Measurements from ENCODE around the gene SHB. TPM values are rescaled to one million over a fixed set of nuclear protein-coding genes. Genes with fewer than 3 reads are reported as not detected.

The SHB gene
- total and polyA plus RNA-seq, 2 experiments from 2014 or later = 20.8 to 48.3 TPM

GRCh38 chr9:38035873-38036272 is 33.2 kb downstream of the SHB start:
- Histone ChIP-seq H4K20me1 (ENCODE audit: insufficient read depth, poor library complexity, severe bottlenecking) (peaks cover 10% of the 10 kb centered on the region), H2AFZ (no peak overlapping the region), H3K9me2 (replicated peaks; ENCODE audit: insufficient read depth) (no peaks in the 10 kb centered on the region), H3K36me3 (replicated peaks; ENCODE audit: insufficient read depth, low read depth) (no peaks in the 10 kb centered on the region), H3K4me2 (no peak overlapping the region), H3K79me2 (peaks cover 91% of the 10 kb centered on the region), H3K4me3 (no peak overlapping the region), H3K27me3 (no peaks in the 10 kb centered on the region), H3K4me1 (ENCODE audit: insufficient read depth) (peaks cover 43% of the 10 kb centered on the region), H3K27ac (no peak overlapping the region), H3K9me3 (ENCODE audit: low read depth) (no peaks in the 10 kb centered on the region)
- TF ChIP-seq EZH2phosphoT487 (IDR thresholded peaks at IDR 0.05; ENCODE audit: low read depth, severe bottlenecking, unreplicated experiment) (no peak), EZH2 (IDR thresholded peaks at IDR 0.05; ENCODE audit: borderline replicate concordance) (no peak)
- TF ChIP-seq, protein P1, sequence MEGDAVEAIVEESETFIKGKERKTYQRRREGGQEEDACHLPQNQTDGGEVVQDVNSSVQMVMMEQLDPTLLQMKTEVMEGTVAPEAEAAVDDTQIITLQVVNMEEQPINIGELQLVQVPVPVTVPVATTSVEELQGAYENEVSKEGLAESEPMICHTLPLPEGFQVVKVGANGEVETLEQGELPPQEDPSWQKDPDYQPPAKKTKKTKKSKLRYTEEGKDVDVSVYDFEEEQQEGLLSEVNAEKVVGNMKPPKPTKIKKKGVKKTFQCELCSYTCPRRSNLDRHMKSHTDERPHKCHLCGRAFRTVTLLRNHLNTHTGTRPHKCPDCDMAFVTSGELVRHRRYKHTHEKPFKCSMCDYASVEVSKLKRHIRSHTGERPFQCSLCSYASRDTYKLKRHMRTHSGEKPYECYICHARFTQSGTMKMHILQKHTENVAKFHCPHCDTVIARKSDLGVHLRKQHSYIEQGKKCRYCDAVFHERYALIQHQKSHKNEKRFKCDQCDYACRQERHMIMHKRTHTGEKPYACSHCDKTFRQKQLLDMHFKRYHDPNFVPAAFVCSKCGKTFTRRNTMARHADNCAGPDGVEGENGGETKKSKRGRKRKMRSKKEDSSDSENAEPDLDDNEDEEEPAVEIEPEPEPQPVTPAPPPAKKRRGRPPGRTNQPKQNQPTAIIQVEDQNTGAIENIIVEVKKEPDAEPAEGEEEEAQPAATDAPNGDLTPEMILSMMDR (IDR thresholded peaks at IDR 0.05; ENCODE audit: poor library complexity) = no peak
- no peak for DNase-seq (ENCODE audit: low spot score)
- 88% methylated on average over 8 of the region's 8 CpGs for WGBS (ENCODE audit: low lambda C conversion rate, missing lambda C conversion rate)

DNA sequence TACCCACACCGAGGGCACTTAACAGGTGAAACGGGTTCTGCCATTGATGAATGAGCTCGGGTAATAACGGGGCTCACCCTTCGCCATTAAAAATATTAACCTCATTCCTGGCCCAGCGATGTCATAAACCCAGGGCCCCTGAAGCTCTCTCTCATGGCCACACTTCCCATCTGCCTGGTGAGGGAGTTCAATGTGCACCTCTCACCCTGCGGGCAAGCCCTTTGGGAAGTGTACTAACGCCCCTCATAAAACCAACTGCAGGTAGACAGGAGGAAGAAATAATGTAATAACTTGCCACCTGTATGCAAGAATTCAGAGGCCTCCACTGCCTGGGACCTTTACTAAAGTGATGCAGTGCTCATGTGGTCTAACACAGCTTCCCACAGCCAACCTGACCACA is 35.1 kb downstream of the SHB start:
- WGBS (ENCODE audit: low lambda C conversion rate, missing lambda C conversion rate) = 87% methylated on average over 8 of the region's 8 CpGs
- Histone ChIP-seq H3K4me2 (no peak overlapping the region), H3K27me3 (no peaks in the 10 kb centered on the region), H3K9me2 (replicated peaks; ENCODE audit: insufficient read depth) (no peaks in the 10 kb centered on the region), H4K20me1 (ENCODE audit: insufficient read depth, poor library complexity, severe bottlenecking) (peaks cover 17% of the 10 kb centered on the region), H3K27ac (no peak overlapping the region), H3K36me3 (replicated peaks; ENCODE audit: insufficient read depth, low read depth) (no peaks in the 10 kb centered on the region), H3K79me2 (peaks cover 93% of the 10 kb centered on the region), H3K4me1 (ENCODE audit: insufficient read depth) (peaks cover 31% of the 10 kb centered on the region), H2AFZ (no peak overlapping the region), H3K4me3 (no peak overlapping the region), H3K9me3 (ENCODE audit: low read depth) (no peaks in the 10 kb centered on the region)
- TF ChIP-seq EZH2 (IDR thresholded peaks at IDR 0.05; ENCODE audit: borderline replicate concordance) (no peak), EZH2phosphoT487 (IDR thresholded peaks at IDR 0.05; ENCODE audit: low read depth, severe bottlenecking, unreplicated experiment) (no peak)
- TF ChIP-seq, protein P1 (IDR thresholded peaks at IDR 0.05; ENCODE audit: poor library complexity) = no peak
- no peak for DNase-seq (ENCODE audit: low spot score)

GRCh38 chr9:38032266-38033110 is 36.5 kb downstream of the SHB start:
- H3K4me2 ChIP-seq = no peak overlapping the region
- no peaks in the 10 kb centered on the region for H3K27me3 ChIP-seq
- peak overlapping the region; percentile 75 for H3K27ac ChIP-seq
- peak; percentile 59 for DNase-seq (ENCODE audit: low spot score)
- H3K4me3 ChIP-seq = no peak overlapping the region
- no peaks in the 10 kb centered on the region for H3K9me3 ChIP-seq (ENCODE audit: low read depth)
- H3K4me1 ChIP-seq (ENCODE audit: insufficient read depth) = peaks cover 23% of the 10 kb centered on the region
- no peak for TF ChIP-seq EZH2 (IDR thresholded peaks at IDR 0.05; ENCODE audit: borderline replicate concordance)
- TF ChIP-seq EZH2phosphoT487 (IDR thresholded peaks at IDR 0.05; ENCODE audit: low read depth, severe bottlenecking, unreplicated experiment) = no peak
- TF ChIP-seq, protein P1 (IDR thresholded peaks at IDR 0.05; ENCODE audit: poor library complexity) = no peak
- H2AFZ ChIP-seq = no peak overlapping the region
- H3K79me2 ChIP-seq = peaks cover 93% of the 10 kb centered on the region
- no peaks in the 10 kb centered on the region for H3K36me3 ChIP-seq (replicated peaks; ENCODE audit: insufficient read depth, low read depth)
- H4K20me1 ChIP-seq (ENCODE audit: insufficient read depth, poor library complexity, severe bottlenecking) = peaks cover 12% of the 10 kb centered on the region
- WGBS (ENCODE audit: low lambda C conversion rate, missing lambda C conversion rate) = 90% methylated on average over 13 of the region's 13 CpGs
- no peaks in the 10 kb centered on the region for H3K9me2 ChIP-seq (replicated peaks; ENCODE audit: insufficient read depth)
